Glomerular visceral epithelial cell (primary cell): Measurements from ENCODE around the gene MAP4.
"Not testable (repeated sequence)": the region's sequence is repeated elsewhere in the genome, so short reads cannot be mapped to it uniquely, and the experiment has no call there.

Source experiments
- DNase-seq: peaks from one replicate; pipeline ENCODE4 v3.0.0-alpha.2; 2016; ENCODE audit errors: extremely low spot score

The MAP4 gene

GRCh38 chr3:48015431-48016180, 610 bp downstream of the MAP4 start:
- peak; percentile 45 for DNase-seq

GRCh38 chr3:48014358-48014757, 1.9 kb downstream of the MAP4 start:
- peak; percentile 6 for DNase-seq

- peak; percentile 59 for DNase-seq
Measured at GRCh38 chr3:48013288-48013980, 2.8 kb downstream of the MAP4 start.

- DNase-seq, result no peak
Measured at GRCh38 chr3:48012659-48013058, 3.6 kb downstream of the MAP4 start.

- not testable (repeated sequence) for DNase-seq
Measured at GRCh38 chr3:48008066-48008465, 8.2 kb downstream of the MAP4 start.

GRCh38 chr3:48007361-48007760, 8.9 kb downstream of the MAP4 start:
- DNase-seq, result not testable (repeated sequence)

GRCh38 chr3:48006794-48007193, 9.4 kb downstream of the MAP4 start:
- DNase-seq, result not testable (repeated sequence)

GRCh38 chr3:48004694-48005093, 11.5 kb downstream of the MAP4 start:
- no peak for DNase-seq

GRCh38 chr3:48002787-48003186, 13.4 kb downstream of the MAP4 start:
- DNase-seq, result no peak

- no peak for DNase-seq
Measured at GRCh38 chr3:48001991-48002390, 14.2 kb downstream of the MAP4 start.

- no peak for DNase-seq
Measured at GRCh38 chr3:48000212-48000611, 16.0 kb downstream of the MAP4 start.

- DNase-seq, result no peak
Measured at GRCh38 chr3:47996440-47996839, 19.8 kb downstream of the MAP4 start.

- DNase-seq, result no peak
Measured at GRCh38 chr3:47994180-47994579, 22.0 kb downstream of the MAP4 start.

GRCh38 chr3:47991341-47991740, 24.9 kb downstream of the MAP4 start:
- no peak for DNase-seq

GRCh38 chr3:47989981-47990440, 26.2 kb downstream of the MAP4 start:
- DNase-seq, result peak; percentile 87

- DNase-seq, result no peak
Measured at GRCh38 chr3:47985381-47985780, 30.8 kb downstream of the MAP4 start.

- DNase-seq, result peak; percentile 63
Measured at GRCh38 chr3:47984075-47984728, 32.0 kb downstream of the MAP4 start.

- DNase-seq, result no peak
Measured at GRCh38 chr3:47980795-47981194, 35.4 kb downstream of the MAP4 start.

- DNase-seq, result no peak
Measured at GRCh38 chr3:47979070-47979469, 37.1 kb downstream of the MAP4 start.

- peak; percentile 80 for DNase-seq
Measured at GRCh38 chr3:47978386-47978785, 37.8 kb downstream of the MAP4 start.

GRCh38 chr3:47976135-47976732, 40.0 kb downstream of the MAP4 start:
- DNase-seq, result no peak

GRCh38 chr3:47974974-47975470, 41.2 kb downstream of the MAP4 start:
- no peak for DNase-seq
